H1 (cell line): ENCODE results near the gene SHMT2. TPM values are rescaled to one million over a fixed set of nuclear protein-coding genes. Genes with fewer than 3 reads are reported as not detected.

Source experiments
- CTCF ChIA-PET: fragments of 300-600 bp; sonication (Branson Sonifier 250); formaldehyde crosslinking; loops from one replicate; lab custom pipeline; 2021; ENCODE audit not compliant: partially characterized antibody; lab: Charles Lee
- POLR2A ChIA-PET: fragments of 300-600 bp; sonication (Branson Sonifier 250); formaldehyde crosslinking; loops from one replicate; lab custom pipeline; 2021; ENCODE audit warnings: inconsistent platforms; ENCODE audit not compliant: partially characterized antibody; lab: Charles Lee
- DNase-seq, 2 experiments: peaks; one replicate each; pipeline versions ENCODE4 v3.0.0 to v3.0.0-alpha.2; 2010 to 2022; ENCODE audit warnings: low spot score in 2 of 2, low read depth in 1 of 2, mixed read lengths in 1 of 2
- FAIRE-seq: peaks from 2 replicates; lab custom pipeline; 2011; peaks lifted over from hg19 to GRCh38; lab: Jason Lieb, UNC
- H2AFZ ChIP-seq: 2 replicates; pipeline ENCODE4 v1.8.1; 2012; ENCODE audit warnings: low read length, inconsistent platforms
- H2AK5ac ChIP-seq: 2 replicates; pipeline ENCODE4 v1.6.1; 2013; ENCODE audit warnings: low read depth, low read length
- H2BK120ac ChIP-seq: replicated peaks from 2 replicates; pipeline ENCODE3; 2013; ENCODE audit warnings: low read depth, low read length, inconsistent platforms
- H2BK12ac ChIP-seq: 2 replicates; pipeline ENCODE4 v1.6.1; 2013; ENCODE audit warnings: low read depth, low read length
- H2BK15ac ChIP-seq: 2 replicates; pipeline ENCODE4 v1.6.1; 2013; ENCODE audit warnings: low read length
- H2BK20ac ChIP-seq: 2 replicates; pipeline ENCODE4 v1.6.1; 2013; ENCODE audit warnings: low read length
- H2BK5ac ChIP-seq: 2 replicates; pipeline ENCODE4 v1.6.1; 2013; ENCODE audit warnings: low read depth, low read length
- H3K14ac ChIP-seq: 2 replicates; pipeline ENCODE4 v1.6.1; 2013; ENCODE audit warnings: inconsistent platforms; ENCODE audit not compliant: insufficient read length
- H3K18ac ChIP-seq: 2 replicates; pipeline ENCODE4 v1.6.1; 2013; ENCODE audit warnings: low read length; ENCODE audit errors: extremely low read depth
- H3K23ac ChIP-seq: 2 replicates; pipeline ENCODE4 v1.6.1; 2013; ENCODE audit warnings: inconsistent platforms; ENCODE audit not compliant: insufficient read length
- H3K23me2 ChIP-seq: 2 replicates; pipeline ENCODE4 v1.6.1; 2013; ENCODE audit warnings: low read depth, low read length
- H3K27ac ChIP-seq: 2 replicates; pipeline ENCODE4 v1.6.1; 2011; ENCODE audit warnings: low read depth, low read length, inconsistent platforms
- H3K27me3 ChIP-seq, 4 experiments: replicated peaks in 1 of 4; 1 replicate in 1 of 4; 2 replicates in 3 of 4; pipeline versions ENCODE4 v1.6.1 to v1.8.1; 2011 to 2013; ENCODE audit warnings: low read length in 3 of 4, mild to moderate bottlenecking in 3 of 4, inconsistent platforms in 2 of 4, mixed read lengths in 2 of 4, moderate library complexity in 1 of 4; ENCODE audit not compliant: control insufficient read depth in 3 of 4, insufficient read depth in 3 of 4; ENCODE audit errors: extremely low read depth in 1 of 4
- H3K36me3 ChIP-seq, 4 experiments: 2 replicates each; pipeline versions ENCODE4 v1.6.1 to v1.8.1; 2011 to 2013; ENCODE audit warnings: mild to moderate bottlenecking in 4 of 4, low read length in 3 of 4, moderate library complexity in 2 of 4, control low read depth in 1 of 4, inconsistent platforms in 1 of 4; ENCODE audit not compliant: insufficient read depth in 4 of 4, control insufficient read depth in 2 of 4
- H3K4ac ChIP-seq: replicated peaks from 2 replicates; pipeline ENCODE3; 2013; ENCODE audit warnings: low read length, low read depth, mixed read lengths, inconsistent platforms; ENCODE audit not compliant: insufficient read length
- H3K4me1 ChIP-seq, 4 experiments: replicated peaks in 1 of 4; 1 replicate in 1 of 4; 2 replicates in 3 of 4; pipeline versions ENCODE4 v1.6.1 to v1.8.1; 2011 to 2013; ENCODE audit warnings: low read length in 3 of 4, inconsistent platforms in 2 of 4, mixed read lengths in 1 of 4; ENCODE audit not compliant: insufficient read depth in 4 of 4, control insufficient read depth in 3 of 4
- H3K4me2 ChIP-seq, 2 experiments: 2 replicates each; pipeline versions ENCODE4 v1.6.1 to v1.8.1; 2011 to 2013; ENCODE audit warnings: low read depth in 2 of 2, low read length in 2 of 2, control low read depth in 1 of 2, inconsistent platforms in 1 of 2, mild to moderate bottlenecking in 1 of 2; ENCODE audit not compliant: insufficient read depth in 1 of 2
- H3K4me3 ChIP-seq, 4 experiments: fragments of 200-600, 300-600 bp in 1 of 4; sonication (generic), shearing (Covaris generic), sonication (Bioruptor Twin) in 1 of 4; 2 replicates each; pipeline versions ENCODE4 v1.5.1 to v1.8.1; 2011 to 2016; ENCODE audit warnings: low read length in 4 of 4, low read depth in 3 of 4, control low read depth in 2 of 4, inconsistent platforms in 2 of 4, mild to moderate bottlenecking in 2 of 4, mixed read lengths in 1 of 4, moderate library complexity in 1 of 4; ENCODE audit not compliant: insufficient read depth in 2 of 4; ENCODE audit errors: extremely low read depth in 1 of 4
- H3K56ac ChIP-seq: replicated peaks from 2 replicates; pipeline ENCODE3; 2013; ENCODE audit warnings: low read depth, mild to moderate bottlenecking, mixed read lengths, low read length, inconsistent platforms; ENCODE audit not compliant: insufficient read length
- H3K79me1 ChIP-seq: 2 replicates; pipeline ENCODE4 v1.6.1; 2013; ENCODE audit warnings: low read depth, low read length, control low read depth
- H3K79me2 ChIP-seq, 2 experiments: 2 replicates each; pipeline versions ENCODE4 v1.6.1 to v1.8.1; 2012 to 2013; ENCODE audit warnings: low read length in 2 of 2, mild to moderate bottlenecking in 2 of 2, inconsistent platforms in 1 of 2; ENCODE audit not compliant: insufficient read depth in 2 of 2, control insufficient read depth in 1 of 2
- H3K9ac ChIP-seq, 4 experiments: replicated peaks in 1 of 4; 1 replicate in 1 of 4; 2 replicates in 3 of 4; pipeline versions ENCODE4 v1.6.1 to v1.8.1; 2011 to 2013; ENCODE audit warnings: low read depth in 3 of 4, low read length in 3 of 4, control low read depth in 2 of 4, mild to moderate bottlenecking in 2 of 4, moderate library complexity in 2 of 4, inconsistent platforms in 1 of 4; ENCODE audit errors: extremely low read depth in 1 of 4
- H3K9me3 ChIP-seq, 2 experiments: 2 replicates each; pipeline versions ENCODE4 v1.6.1 to v1.8.1; 2012 to 2013; ENCODE audit warnings: mild to moderate bottlenecking in 2 of 2, moderate library complexity in 2 of 2, control low read depth in 1 of 2, inconsistent platforms in 1 of 2, low read depth in 1 of 2, low read length in 1 of 2, mixed read lengths in 1 of 2; ENCODE audit not compliant: insufficient read depth in 2 of 2
- H4K20me1 ChIP-seq, 2 experiments: replicated peaks in 1 of 2; 2 replicates each; pipeline versions ENCODE3 to v1.8.1; 2011 to 2013; ENCODE audit warnings: inconsistent platforms in 2 of 2, low read length in 2 of 2, mild to moderate bottlenecking in 1 of 2; ENCODE audit not compliant: insufficient read depth in 2 of 2, control insufficient read depth in 1 of 2
- H4K5ac ChIP-seq: 2 replicates; pipeline ENCODE4 v1.6.1; 2013; ENCODE audit warnings: low read length, low read depth, mixed read lengths, inconsistent platforms; ENCODE audit not compliant: insufficient read length
- H4K8ac ChIP-seq: 2 replicates; pipeline ENCODE4 v1.8.0; 2013; ENCODE audit warnings: mild to moderate bottlenecking, moderate library complexity, low read length, inconsistent platforms; ENCODE audit not compliant: insufficient read depth; ENCODE audit errors: extremely low read depth
- H4K91ac ChIP-seq: replicated peaks from 2 replicates; pipeline ENCODE3; 2013; ENCODE audit warnings: low read length, mixed read lengths, inconsistent platforms; ENCODE audit not compliant: insufficient read length
- ASH2L ChIP-seq: fragments of 200-600, 300-600 bp; sonication (generic); IDR thresholded peaks from one replicate; pipeline ENCODE4 v1.7.1; 2017; ENCODE audit warnings: low read length
- EZH2 ChIP-seq: fragments of 200-600 bp; sonication (generic); IDR thresholded peaks from 2 replicates; pipeline ENCODE4 v1.7.1; 2012; ENCODE audit warnings: low read depth, mild to moderate bottlenecking, moderate library complexity, low read length, inconsistent platforms; ENCODE audit not compliant: severe bottlenecking
- HDAC2 ChIP-seq, 2 experiments: fragments of 300-600 bp in 1 of 2; sonication (generic) in 1 of 2; IDR thresholded peaks; 2 replicates each; pipeline ENCODE4 v1.6.1; 2011 to 2012; ENCODE audit warnings: low read depth in 2 of 2, low read length in 2 of 2, mild to moderate bottlenecking in 2 of 2, moderate library complexity in 2 of 2, borderline replicate concordance in 1 of 2, inconsistent platforms in 1 of 2
- KDM4A ChIP-seq: IDR thresholded peaks from one replicate; pipeline ENCODE4 v1.7.1; 2012; ENCODE audit warnings: low read depth, mild to moderate bottlenecking, moderate library complexity, low read length, inconsistent platforms; ENCODE audit not compliant: severe bottlenecking
- NRF1 ChIP-seq: IDR thresholded peaks from 2 replicates; pipeline ENCODE4 v1.6.1; 2011; ENCODE audit warnings: mild to moderate bottlenecking, low read depth, low read length, improper control_type of control experiment
- PHF8 ChIP-seq: fragments of 200-600 bp; sonication (generic); conservative IDR thresholded peaks from 2 replicates; pipeline ENCODE4 v1.7.1; 2012; ENCODE audit warnings: low read depth, mild to moderate bottlenecking, inconsistent platforms, low read length, moderate library complexity
- WGBS, 2 experiments: shearing (Covaris generic) in 1 of 2; methylation state at CpG; one replicate each; pipeline versions ENCODE4 v1.1.6 to v1.1.7; 2013 to 2015; ENCODE audit warnings: low lambda C conversion rate in 2 of 2, mixed read lengths in 2 of 2, inconsistent platforms in 1 of 2, low coverage in 1 of 2, missing lambda C conversion rate in 1 of 2; ENCODE audit not compliant: insufficient replicate concordance in 2 of 2, insufficient coverage in 1 of 2, insufficient read length in 1 of 2; ENCODE audit errors: extremely low coverage in 1 of 2, missing lambda C conversion rate in 1 of 2; 5-methylcytosine and 5-hydroxymethylcytosine counted together
- polyA plus RNA-seq, 7 experiments: library from polyadenylated mRNA; depleted of rRNA in 3 of 7; stranded (reverse) in 5 of 7; unstranded in 2 of 7; fragments of >200 nt in 5 of 7; fragments of 200-250 nt in 2 of 7; gene quantifications; 1 replicate in 5 of 7; 2 replicates in 1 of 7; 4 replicates in 1 of 7; pipeline versions ENCODE4 v1.2.1 to v1.2.3, GENCODE V29; 2011 to 2013; ENCODE audit warnings: missing spikeins in 2 of 7, mixed read lengths in 2 of 7
- total RNA-seq: library from RNA; stranded (reverse); fragmentation: NEBNext Ultra II Directional; extraction: Animal tissue kit (Norgen Biotek cat#: 25700); gene quantifications from 2 replicates; pipeline ENCODE4 v1.2.1, GENCODE V29; 2021
- TF ChIP-seq, protein P1 (sequence below): IDR thresholded peaks from 2 replicates; pipeline ENCODE4 v1.6.1; 2012; ENCODE audit warnings: low read length, inconsistent platforms

The SHMT2 gene
- total and polyA plus RNA-seq, 2 of the 8 experiments (the other 6 are each of a cell fraction or from before 2014, with no cell fraction given), result 274 to 520 TPM

GRCh38 chr12:57216921-57217879 is 12.3 kb upstream of the SHMT2 start:
- 4% methylated on average over 37 of the region's 63 CpGs; no CpG with 5 or more reads in 1 of the 2 experiments for WGBS, 2 experiments
- no peak overlapping the region; the same call in none of the 2 replicates for H3K18ac ChIP-seq
- no peak overlapping the region for H3K9ac ChIP-seq
- H3K79me2 ChIP-seq, result no peaks in the 10 kb centered on the region
- peak overlapping the region; percentile 98; the same call in 1 of the 2 replicates for H2BK15ac ChIP-seq
- H2BK5ac ChIP-seq, result peak overlapping the region; percentile 75; the same call in 1 of the 2 replicates
- no peak overlapping the region for H3K56ac ChIP-seq
- no peak overlapping the region for H2BK120ac ChIP-seq
- peak overlapping the region; percentile 23; the same call in 1 of the 2 replicates for H4K8ac ChIP-seq
- H3K4me1 ChIP-seq, result peaks cover 9 to 56% (median 42%) of the 10 kb centered on the region in 4 experiments
- no peak for FAIRE-seq
- H2BK12ac ChIP-seq, result peak overlapping the region; percentile 84; the same call in 1 of the 2 replicates
- peaks cover 70 to 84% (median 82%) of the 10 kb centered on the region in 4 experiments for H3K27me3 ChIP-seq
- ChIA-PET CTCF (interaction anchor here (0.9 to 10.1 kb wide), 3 partner anchors 22 to 44 kb away, joined by 3 to 726 read pairs (median 3); partner anchors contain the start of genes SHMT2 and STAC3), POLR2A (interaction anchor here (0.9 to 8.8 kb wide), 6 partner anchors 18 to 270 kb away, joined by 3 to 686 read pairs (median 4); partner anchors contain the start of genes INHBE, MARS1 and SHMT2)
- H2AFZ ChIP-seq, result no peak overlapping the region
- peak overlapping the region; percentile 82 for H2AK5ac ChIP-seq
- H3K14ac ChIP-seq, result no peak overlapping the region
- no peak overlapping the region for H3K27ac ChIP-seq
- no peak overlapping the region for H3K4ac ChIP-seq
- H4K20me1 ChIP-seq, result peaks cover 13 to 36% of the 10 kb centered on the region in 2 experiments
- peaks cover 0 to 4% (median 1%) of the 10 kb centered on the region in 4 experiments; a peak in 4 of 8 replicates for H3K36me3 ChIP-seq
- peak overlapping the region; percentile 28 to 67 (median 46) for H3K4me3 ChIP-seq
- H2BK20ac ChIP-seq, result no peak overlapping the region
- H3K23ac ChIP-seq, result no peak overlapping the region
- no peaks in the 10 kb centered on the region for H3K9me3 ChIP-seq
- no peaks in the 10 kb centered on the region for H3K79me1 ChIP-seq
- DNase-seq, result peak in 1 of 2 experiments; percentile 66
- H4K91ac ChIP-seq, result no peak overlapping the region
- peaks cover 7% of the 10 kb centered on the region; the same call in 1 of the 2 replicates for H3K23me2 ChIP-seq
- H4K5ac ChIP-seq, result no peak overlapping the region
- H3K4me2 ChIP-seq, result peak overlapping the region; percentile 91 to 92
- no peak for TF ChIP-seq NRF1
- 0 out of 2 replicates have a peak, but pooled peaks have one; percentile 26 for TF ChIP-seq PHF8
- peak; percentile 44 for TF ChIP-seq KDM4A
- peak; percentile 23 for TF ChIP-seq ASH2L
- TF ChIP-seq EZH2, result peak; percentile 81
- no peak for TF ChIP-seq HDAC2 (IDR thresholded peaks at IDR 0.05; ENCODE audit: borderline replicate concordance in 1 of 2, low read depth in 2 of 2, low read length in 2 of 2)
- TF ChIP-seq, protein P1, sequence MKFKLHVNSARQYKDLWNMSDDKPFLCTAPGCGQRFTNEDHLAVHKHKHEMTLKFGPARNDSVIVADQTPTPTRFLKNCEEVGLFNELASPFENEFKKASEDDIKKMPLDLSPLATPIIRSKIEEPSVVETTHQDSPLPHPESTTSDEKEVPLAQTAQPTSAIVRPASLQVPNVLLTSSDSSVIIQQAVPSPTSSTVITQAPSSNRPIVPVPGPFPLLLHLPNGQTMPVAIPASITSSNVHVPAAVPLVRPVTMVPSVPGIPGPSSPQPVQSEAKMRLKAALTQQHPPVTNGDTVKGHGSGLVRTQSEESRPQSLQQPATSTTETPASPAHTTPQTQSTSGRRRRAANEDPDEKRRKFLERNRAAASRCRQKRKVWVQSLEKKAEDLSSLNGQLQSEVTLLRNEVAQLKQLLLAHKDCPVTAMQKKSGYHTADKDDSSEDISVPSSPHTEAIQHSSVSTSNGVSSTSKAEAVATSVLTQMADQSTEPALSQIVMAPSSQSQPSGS, result no peak
